ENCODE results near the gene KLRG1.

DNA sequence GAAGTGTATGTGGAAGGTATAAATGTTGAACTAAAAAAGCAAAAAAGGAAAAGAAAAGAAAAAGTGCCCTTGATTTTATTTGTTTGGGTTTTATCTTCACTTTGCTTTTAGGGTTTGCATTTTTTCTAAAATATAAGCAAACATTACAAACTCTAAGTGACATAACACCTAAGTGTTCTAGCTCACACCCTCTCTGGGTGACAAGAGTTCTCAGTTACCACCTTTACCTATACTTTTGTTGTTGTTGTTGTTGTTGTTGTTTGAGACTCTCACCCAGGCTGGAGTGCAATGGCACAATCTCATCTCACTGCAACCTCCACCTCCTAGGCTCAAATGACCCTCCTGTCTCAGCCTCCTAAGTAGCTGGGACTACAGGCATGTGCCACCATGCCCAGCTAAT is 13.0 kb downstream of the KLRG1 start:
- TF ChIP-seq, protein P1, sequence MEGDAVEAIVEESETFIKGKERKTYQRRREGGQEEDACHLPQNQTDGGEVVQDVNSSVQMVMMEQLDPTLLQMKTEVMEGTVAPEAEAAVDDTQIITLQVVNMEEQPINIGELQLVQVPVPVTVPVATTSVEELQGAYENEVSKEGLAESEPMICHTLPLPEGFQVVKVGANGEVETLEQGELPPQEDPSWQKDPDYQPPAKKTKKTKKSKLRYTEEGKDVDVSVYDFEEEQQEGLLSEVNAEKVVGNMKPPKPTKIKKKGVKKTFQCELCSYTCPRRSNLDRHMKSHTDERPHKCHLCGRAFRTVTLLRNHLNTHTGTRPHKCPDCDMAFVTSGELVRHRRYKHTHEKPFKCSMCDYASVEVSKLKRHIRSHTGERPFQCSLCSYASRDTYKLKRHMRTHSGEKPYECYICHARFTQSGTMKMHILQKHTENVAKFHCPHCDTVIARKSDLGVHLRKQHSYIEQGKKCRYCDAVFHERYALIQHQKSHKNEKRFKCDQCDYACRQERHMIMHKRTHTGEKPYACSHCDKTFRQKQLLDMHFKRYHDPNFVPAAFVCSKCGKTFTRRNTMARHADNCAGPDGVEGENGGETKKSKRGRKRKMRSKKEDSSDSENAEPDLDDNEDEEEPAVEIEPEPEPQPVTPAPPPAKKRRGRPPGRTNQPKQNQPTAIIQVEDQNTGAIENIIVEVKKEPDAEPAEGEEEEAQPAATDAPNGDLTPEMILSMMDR (IDR thresholded peaks at IDR 0.05 in 8 of 11, conservative IDR thresholded peaks at IDR 0.05 in 3 of 11) = no peak
- no peak for TF ChIP-seq POLR2AphosphoS5 (IDR thresholded peaks at IDR 0.05)
- TF ChIP-seq POLR2A (IDR thresholded peaks at IDR 0.05) = no peak
